MCF 10A (cell line): Measurements from ENCODE around the gene EXOC5. TPM values are rescaled to one million over a fixed set of nuclear protein-coding genes. Genes with fewer than 3 reads are reported as not detected.

ENCODE experiments used
- BruUV-seq: library from RNA; stranded (reverse); fragments of 400-500 nt; replicated peaks from 2 replicates; lab custom pipeline; 2021; lab: Mats Ljungman, UMichigan
- CTCF ChIA-PET: fragments of 300-600 bp; sonication (Branson Sonifier 250); formaldehyde crosslinking; extraction: SDS; loops from one replicate; lab custom pipeline; 2021; ENCODE audit warnings: antibody characterized with exemption, inconsistent platforms; lab: Yijun Ruan, JAX
- POLR2A ChIA-PET: fragments of 300-600, 350-650 bp; sonication (Branson Sonifier 250); formaldehyde crosslinking; extraction: SDS; loops from one replicate; lab custom pipeline; 2020; ENCODE audit warnings: antibody characterized with exemption, inconsistent platforms; lab: Yijun Ruan, JAX
- DNase-seq: peaks from one replicate; pipeline ENCODE4 v3.0.0-alpha.2; 2018; ENCODE audit not compliant: unreplicated experiment
- H3K27ac Mint-ChIP-seq: one replicate; pipeline ENCODE4 v1.8.0; 2022; ENCODE audit warnings: mild to moderate bottlenecking, low read depth, mixed read lengths; ENCODE audit not compliant: unreplicated experiment
- H3K27me3 Mint-ChIP-seq: one replicate; pipeline ENCODE4 v1.8.0; 2022; ENCODE audit warnings: mixed read lengths; ENCODE audit not compliant: insufficient read depth, unreplicated experiment
- H3K36me3 Mint-ChIP-seq: one replicate; pipeline ENCODE4 v1.8.0; 2022; ENCODE audit warnings: mild to moderate bottlenecking, moderate library complexity, mixed read lengths; ENCODE audit not compliant: insufficient read depth, unreplicated experiment
- H3K4me1 Mint-ChIP-seq: one replicate; pipeline ENCODE4 v1.8.0; 2022; ENCODE audit warnings: mixed read lengths; ENCODE audit not compliant: insufficient read depth, unreplicated experiment
- H3K4me3 Mint-ChIP-seq: one replicate; pipeline ENCODE4 v1.8.0; 2022; ENCODE audit warnings: mild to moderate bottlenecking, moderate library complexity, mixed read lengths; ENCODE audit not compliant: unreplicated experiment
- H3K9me3 Mint-ChIP-seq: one replicate; pipeline ENCODE4 v1.8.0; 2022; ENCODE audit warnings: mixed read lengths; ENCODE audit not compliant: unreplicated experiment
- CTCF ChIP-seq: fragments of 200-600 bp; IDR thresholded peaks from one replicate; pipeline ENCODE4 v1.8.0; 2022; ENCODE audit warnings: antibody characterized with exemption, mild to moderate bottlenecking; ENCODE audit not compliant: unreplicated experiment
- intact Hi-C: fragments of 100-400 bp; cut with micrococcal nuclease; formaldehyde crosslinking; loops from 2 replicates; pipeline ENCODE4 v1.14.1; 2022
- total RNA-seq: library from RNA; stranded (reverse); gene quantifications from 2 replicates; pipeline ENCODE4 v1.2.3, GENCODE V29; 2022

Gene EXOC5
- total RNA-seq, 1 experiment from 2014 or later, result 61.5 TPM

- H3K27ac Mint-ChIP-seq, result no peak overlapping the region
- CTCF ChIA-PET, result no interaction called here
- BruUV-seq, result no TSS peak
- TF ChIP-seq CTCF, result no peak
- H3K27me3 Mint-ChIP-seq, result no peaks in the 10 kb centered on the region
- H3K9me3 Mint-ChIP-seq, result no peaks in the 10 kb centered on the region
- H3K4me1 Mint-ChIP-seq, result peaks cover 19% of the 10 kb centered on the region
- intact Hi-C loops, result no loop called here
- POLR2A ChIA-PET, result interaction anchor here (0.6 kb wide), 1 partner anchor 117 kb away, joined by 4 read pairs; the partner anchor contains the start of gene NAA30
- no peak for DNase-seq
- peaks cover 45% of the 10 kb centered on the region for H3K36me3 Mint-ChIP-seq
- no peak overlapping the region for H3K4me3 Mint-ChIP-seq
These were observed 4.5 kb upstream of the EXOC5 start for GRCh38 chr14:57273236-57273635.

DNA sequence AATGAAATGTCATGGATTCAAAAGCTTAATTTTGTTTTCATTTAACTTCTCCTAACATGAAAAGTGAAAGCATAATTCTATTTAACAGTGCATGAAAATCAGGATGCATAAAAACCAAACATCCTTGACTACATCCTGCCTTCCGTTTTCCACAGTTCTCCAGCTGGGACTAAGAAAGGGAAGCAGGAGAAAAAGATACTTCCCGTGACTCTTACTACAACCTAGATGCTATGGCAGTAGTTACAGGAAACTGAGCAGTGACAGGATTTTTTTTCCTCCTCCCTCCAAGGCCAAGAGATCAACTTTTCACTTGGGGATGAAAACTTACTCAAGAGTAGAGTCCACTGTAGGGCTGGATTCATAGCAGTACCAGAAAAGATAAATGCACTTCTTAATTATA is 2.6 kb downstream of the EXOC5 start:
- no peak overlapping the region for H3K4me3 Mint-ChIP-seq
- peaks cover 27% of the 10 kb centered on the region for H3K4me1 Mint-ChIP-seq
- DNase-seq, result no peak
- POLR2A ChIA-PET, result interaction anchor here (0.6 kb wide), 1 partner anchor 32 kb away, joined by 3 read pairs; no protein-coding TSS in a partner anchor
- no peak overlapping the region for H3K27ac Mint-ChIP-seq
- CTCF ChIA-PET, result no interaction called here
- H3K27me3 Mint-ChIP-seq, result no peaks in the 10 kb centered on the region
- no peak for TF ChIP-seq CTCF
- intact Hi-C loops, result no loop called here
- peaks cover 13% of the 10 kb centered on the region for H3K36me3 Mint-ChIP-seq
- no TSS peak for BruUV-seq
- H3K9me3 Mint-ChIP-seq, result no peaks in the 10 kb centered on the region

DNA sequence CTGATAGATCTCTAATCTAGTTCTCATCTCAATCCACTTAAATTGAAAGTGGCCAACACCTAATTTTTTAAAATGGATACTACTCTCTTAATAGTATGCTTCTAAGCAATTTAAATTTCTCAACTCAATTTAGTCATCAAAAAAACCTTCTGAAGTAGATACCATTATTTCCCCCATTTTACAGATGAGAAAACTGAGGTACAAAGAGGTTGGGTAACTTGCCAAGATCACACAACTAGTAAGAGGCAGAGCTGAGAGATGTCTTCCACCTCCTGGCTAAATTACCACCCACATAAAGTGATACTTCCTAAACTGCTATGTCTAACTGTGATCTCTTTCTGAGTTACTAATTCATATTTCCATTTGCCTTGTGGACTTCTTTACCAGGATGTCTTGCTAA is 6.6 kb downstream of the EXOC5 start:
- no peaks in the 10 kb centered on the region for H3K9me3 Mint-ChIP-seq
- ChIA-PET POLR2A (interaction anchor here (1.5 kb wide), 1 partner anchor 16 kb away, joined by 3 read pairs; no protein-coding TSS in a partner anchor), CTCF (no interaction called here)
- peaks cover 27% of the 10 kb centered on the region for H3K4me1 Mint-ChIP-seq
- H3K4me3 Mint-ChIP-seq, result no peak overlapping the region
- no peaks in the 10 kb centered on the region for H3K27me3 Mint-ChIP-seq
- no peak overlapping the region for H3K27ac Mint-ChIP-seq
- no peaks in the 10 kb centered on the region for H3K36me3 Mint-ChIP-seq
- no peak for DNase-seq
- intact Hi-C loops, result no loop called here
- BruUV-seq, result no TSS peak
- TF ChIP-seq CTCF, result no peak

GRCh38 chr14:57261604-57262003 is 7.1 kb downstream of the EXOC5 start:
- no peaks in the 10 kb centered on the region for H3K36me3 Mint-ChIP-seq
- H3K9me3 Mint-ChIP-seq, result no peaks in the 10 kb centered on the region
- H3K4me1 Mint-ChIP-seq, result peaks cover 26% of the 10 kb centered on the region
- no peak overlapping the region for H3K4me3 Mint-ChIP-seq
- H3K27ac Mint-ChIP-seq, result no peak overlapping the region
- ChIA-PET POLR2A (no interaction called here), CTCF (no interaction called here)
- TF ChIP-seq CTCF, result no peak
- intact Hi-C loops, result no loop called here
- no peaks in the 10 kb centered on the region for H3K27me3 Mint-ChIP-seq
- no peak for DNase-seq
- no TSS peak for BruUV-seq
